DMS153 (cell line): ENCODE measurements around the gene DEXI.

Experiments used
- DNase-seq: peaks from one replicate; lab custom pipeline; 2025; lab: John Stamatoyannopoulos, UW

Gene DEXI

DNA sequence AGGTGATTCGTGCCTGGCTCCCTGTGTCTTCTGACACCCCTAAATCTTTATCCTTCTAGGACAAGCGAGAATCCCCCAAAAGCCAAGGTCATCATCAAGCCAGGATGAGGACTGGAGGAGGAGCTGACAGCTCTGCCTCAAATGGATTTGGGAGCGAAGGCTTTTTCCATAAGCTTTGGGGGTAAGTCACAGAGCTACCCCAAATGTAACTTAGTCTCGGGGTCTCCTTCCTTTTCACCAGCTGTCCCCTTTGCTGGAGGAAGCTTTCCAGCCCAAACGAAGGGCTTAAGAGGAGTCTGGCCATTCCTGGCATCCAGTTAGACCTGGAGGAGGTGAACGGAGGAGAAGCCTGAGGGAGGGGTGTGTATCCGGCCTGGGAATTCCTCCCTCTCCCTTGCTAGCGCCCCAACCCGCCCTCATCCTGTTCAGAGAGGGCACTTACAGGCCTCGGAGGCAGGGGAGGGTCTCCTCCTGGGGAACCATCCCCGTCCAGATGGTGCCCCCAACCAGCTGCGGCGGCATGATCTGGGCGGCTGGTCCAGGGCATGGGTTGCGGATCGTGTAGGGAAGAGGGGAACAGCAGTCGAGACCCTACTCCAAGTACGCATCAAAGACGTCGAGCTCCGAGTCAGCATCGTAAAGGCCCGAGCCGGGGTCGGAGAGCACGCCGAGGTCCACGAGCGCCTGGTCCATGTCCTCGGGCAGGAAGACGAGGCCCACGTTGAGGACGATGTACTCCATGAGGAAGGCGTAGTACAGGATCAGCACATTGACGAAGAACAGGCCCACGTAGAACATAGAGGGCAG, 938 bp downstream of the DEXI start:
- DNase-seq: no peak

DNA sequence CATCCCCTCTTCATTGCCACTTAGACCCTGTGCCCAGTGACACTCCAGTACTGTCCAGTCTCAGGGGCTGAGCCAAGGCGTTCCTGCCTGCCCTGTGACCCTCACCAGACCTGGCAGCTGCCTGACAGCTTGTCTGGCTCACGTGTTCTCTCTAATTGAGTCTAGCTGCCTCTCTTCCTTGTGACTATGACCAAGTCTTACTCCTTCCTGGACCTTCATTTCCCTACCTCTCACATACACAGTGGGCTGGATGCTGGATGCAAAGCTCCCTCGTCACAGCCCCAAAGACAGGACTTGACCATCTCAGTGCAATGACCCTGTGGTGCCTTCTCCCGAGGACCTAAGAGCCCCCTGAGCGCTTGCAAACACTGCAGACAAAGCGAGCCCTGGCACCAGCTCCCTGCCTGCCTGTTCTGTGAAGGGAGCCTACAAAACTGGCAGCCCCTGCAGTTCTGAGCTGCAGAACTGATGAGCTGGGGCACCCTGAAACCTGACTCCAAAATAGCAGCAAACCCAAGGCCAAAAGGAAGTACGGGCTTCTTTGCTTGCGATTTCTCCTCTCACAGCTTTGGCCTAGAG, 1.7 kb downstream of the DEXI start:
- no peak for DNase-seq

DNA sequence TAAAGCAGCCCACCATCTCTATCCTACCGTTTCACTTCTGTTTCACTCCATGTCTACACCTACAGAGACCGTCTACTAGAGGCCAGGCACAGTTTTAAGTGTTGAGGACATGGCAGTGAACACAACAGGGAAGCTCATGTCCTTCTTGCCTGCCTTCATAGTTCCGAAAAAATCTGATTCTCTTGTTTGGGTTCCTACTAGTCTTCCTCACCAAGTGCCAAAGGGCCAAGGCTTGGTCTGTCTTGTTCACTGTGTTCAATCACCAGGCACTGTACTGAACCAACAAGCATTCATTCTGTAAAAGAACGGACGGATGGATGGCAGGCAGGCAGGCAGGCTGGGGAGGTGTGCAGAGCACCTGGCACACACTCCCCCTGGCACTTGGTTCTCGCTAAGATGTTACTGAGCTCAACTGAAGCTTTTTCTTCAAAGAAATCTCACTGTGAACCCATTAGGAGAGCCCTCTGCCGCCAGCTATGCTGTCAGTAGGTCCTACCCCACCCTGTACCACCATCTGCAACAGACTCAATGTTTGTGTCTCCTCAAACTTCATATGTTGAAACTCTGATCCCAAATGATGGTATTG, 2.5 kb downstream of the DEXI start:
- no peak for DNase-seq

DNA sequence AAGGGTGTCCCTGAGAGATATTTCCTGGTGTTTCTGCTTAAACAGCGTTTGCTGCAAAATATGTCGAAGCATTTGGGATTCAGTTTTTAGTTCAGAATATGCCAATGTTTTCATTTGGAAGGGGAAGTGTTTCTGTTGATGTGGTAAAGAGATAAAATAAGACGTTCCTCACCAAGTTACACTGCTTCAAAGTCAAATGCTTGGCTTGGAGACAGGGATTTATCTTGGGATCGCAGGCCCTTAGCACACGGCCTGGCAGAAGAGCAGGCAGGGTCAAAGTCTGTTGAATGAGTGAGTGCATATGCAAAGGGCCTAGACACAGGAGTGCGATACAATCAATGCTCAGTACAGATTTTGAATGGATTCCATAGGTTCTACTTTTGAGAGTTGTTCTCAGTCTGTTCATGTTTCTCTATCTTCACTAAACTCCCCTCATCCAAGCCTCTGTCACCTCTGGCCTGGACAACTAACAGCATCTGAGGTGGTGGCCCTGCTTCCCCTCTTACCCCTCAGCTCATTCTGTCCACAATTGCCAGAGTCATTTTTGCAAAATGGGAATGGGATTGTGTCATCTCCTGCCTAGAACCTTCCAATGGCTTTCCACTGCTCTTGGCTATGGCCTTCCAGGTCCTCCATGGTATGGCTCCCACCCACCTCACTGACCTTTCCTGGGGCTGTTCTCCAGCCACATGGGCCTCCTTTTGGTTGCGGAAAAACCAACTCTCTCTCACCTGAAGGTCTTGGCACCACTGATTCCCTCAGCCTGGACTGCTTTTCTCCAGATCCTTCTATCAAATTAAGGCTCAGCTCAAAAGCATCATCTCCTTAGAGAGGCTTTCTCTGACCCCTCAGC, 3.2 kb downstream of the DEXI start:
- DNase-seq: no peak

DNA sequence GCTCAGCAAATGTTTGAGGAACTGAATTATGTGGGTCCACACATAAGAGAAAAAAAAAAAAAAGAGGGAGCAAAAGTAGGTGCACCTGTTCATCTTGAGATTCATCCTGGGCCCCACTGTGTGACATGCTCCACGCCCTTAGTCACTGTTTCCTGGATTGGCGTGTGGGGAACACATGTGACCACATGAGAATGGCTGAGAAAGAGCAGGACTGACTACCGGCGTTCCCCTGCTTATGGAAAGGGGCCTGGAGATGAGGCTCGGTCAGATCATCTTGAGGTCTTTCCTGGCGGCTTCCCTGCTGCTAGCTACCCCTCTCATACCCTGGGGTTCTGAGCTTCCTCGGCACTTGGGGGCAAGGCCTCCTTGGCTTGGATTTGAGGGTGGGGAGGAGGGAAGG, 3.9 kb downstream of the DEXI start:
- no peak for DNase-seq

DNA sequence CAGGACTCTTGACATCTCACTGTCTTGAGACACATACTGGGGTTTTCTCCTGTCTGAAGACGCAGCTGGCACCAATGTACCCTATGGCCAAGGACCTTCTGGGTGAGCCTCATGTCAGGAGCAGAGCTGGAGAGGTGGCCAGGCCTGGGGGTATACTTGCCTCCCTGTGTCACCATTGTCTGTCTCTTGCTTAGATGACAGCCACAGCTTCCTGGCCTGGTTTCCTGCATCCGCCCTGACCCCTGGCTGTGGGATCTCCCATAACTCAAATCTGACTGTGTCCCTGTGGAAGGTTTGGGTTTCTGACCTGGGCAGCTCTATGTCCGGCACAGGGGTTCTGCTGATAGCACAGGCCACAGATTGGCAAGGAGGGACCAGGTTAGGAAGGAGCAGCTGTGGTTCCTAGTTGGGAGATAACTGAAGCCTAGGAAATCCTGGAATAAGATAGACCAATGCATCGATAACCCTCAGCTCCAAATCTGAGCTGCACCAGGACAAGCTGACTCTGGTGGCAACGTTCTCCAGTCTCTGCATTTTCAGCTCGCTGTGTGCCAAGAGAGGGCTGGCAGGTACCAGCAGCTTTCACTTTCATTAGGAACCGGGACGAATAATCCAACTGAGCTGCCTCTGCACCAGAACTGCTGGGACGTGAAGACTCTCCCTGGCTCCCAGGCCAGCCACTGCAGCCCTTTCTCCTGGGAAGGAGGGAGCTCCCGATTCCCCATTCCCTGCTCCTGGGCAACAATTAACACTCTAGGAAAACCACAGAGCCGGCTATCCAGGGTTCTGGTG, 5.0 kb downstream of the DEXI start:
- no peak for DNase-seq

DNA sequence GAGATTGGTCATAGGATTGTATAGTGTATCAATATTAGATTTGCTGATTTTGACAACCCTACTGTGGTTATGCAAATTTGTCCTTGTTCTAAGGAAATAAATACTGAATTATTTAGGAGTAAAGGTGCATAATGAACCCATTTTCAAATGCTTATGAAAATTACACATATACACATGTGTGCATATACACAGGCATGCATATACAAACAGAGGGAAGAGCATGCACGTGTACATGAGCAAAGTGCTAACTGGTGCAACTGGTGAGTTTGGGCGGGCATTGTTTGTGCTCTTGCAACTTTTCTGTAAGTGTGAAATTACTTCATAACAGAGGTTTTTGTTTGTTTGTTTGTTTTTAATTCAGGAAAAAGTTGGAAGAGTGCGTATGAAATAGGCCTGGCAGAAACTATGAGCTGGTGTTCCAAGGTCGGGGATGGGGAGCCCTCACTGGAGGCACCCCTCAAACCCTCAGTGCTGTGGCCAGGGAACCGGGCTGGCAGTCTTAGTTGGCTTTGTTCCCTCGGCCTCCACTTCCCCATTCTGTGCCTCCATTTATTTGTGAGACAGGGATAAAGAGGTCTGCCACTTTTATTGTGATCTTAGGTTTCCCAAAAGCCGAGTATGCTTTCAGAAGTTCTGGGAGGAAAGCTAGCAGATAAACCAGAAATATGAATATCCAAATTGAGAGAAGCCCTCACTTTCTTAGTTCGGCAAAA, 5.8 kb downstream of the DEXI start:
- DNase-seq: no peak

DNA sequence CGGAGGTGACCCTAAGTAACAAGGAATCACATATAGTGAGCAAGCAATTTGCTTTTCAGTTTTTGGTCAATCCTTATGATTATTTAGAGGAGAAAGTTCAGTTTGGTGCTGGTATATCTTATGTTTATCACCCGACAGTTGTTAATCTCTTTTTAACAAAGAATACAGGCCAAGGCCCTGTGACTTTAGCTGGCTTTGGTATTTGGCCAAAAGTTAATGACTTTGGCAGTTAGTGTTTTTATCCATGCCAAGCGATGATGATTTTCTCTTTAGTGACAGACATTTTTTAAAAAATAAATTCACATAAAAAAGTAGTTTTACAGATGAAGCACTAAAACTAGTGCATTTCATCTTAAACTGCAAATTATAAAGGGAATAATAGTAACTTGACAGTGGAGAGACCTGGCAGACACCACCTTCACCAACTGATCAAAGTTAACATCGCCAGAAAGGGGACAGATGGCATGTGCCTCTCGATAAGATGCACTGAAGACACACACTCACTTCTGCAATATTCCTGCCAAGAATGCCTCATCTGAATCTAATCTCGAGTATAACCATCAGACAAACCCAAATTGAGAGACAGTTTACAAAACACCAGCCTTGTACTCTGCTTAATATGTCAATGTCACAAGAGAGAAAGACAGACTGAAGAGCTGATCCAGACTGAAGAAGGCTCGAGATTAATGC, 6.9 kb downstream of the DEXI start:
- no peak for DNase-seq

DNA sequence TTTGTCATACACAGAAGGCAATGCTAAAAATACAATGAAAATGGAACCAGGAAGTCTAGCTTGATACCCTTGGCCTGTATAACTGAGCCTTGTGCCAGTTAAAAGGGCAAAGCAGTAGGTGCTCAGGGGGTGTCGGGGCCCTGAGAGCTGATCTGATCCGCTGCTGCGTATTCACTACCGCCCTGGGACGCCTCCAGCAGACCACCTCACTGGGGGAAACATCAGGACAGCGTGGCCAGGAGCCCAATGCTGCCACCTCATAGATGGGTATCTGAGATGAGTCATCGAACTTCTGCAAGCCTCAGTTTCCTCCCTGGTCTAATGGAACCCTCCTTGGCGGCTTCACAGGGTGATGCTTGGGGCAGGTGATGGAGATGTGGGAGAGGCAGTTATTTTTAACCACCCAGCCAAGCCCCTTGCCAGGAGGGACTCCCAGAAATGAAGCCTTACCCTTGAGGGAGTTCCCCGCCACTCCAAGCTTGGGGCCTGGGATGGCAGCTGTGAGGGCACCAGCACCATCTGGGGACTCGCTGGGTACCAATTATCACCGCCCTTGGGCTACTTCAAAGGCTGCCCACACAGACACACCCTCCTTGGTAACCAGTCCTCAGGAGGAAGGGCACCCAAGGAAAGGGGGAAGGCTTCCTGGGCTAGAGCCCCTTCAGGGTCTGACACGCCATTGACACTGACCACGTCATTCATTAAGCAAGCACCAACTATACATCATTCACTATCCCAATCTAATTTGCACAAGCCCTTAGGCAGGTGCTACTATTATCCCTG, 7.8 kb downstream of the DEXI start:
- DNase-seq: no peak

DNA sequence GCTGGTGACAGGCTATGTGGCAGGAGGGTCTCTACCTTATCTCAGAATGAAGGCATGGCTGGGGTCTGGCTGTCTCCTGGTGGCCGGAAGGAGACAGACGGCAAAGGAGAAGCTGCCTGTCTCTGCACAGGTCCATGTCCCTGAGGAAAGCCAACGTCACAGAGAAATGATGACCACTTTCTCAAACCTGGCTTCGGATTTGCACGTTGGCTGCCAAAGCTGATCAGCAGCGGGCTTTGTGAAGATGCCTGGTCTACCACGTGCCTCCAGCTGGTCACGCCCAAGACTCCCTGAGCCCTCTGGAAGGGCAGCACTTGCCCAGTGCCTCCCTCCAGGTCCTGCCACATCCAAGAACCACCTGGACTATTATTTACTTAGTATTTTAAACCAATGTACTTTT, 8.4 kb downstream of the DEXI start:
- no peak for DNase-seq

DNA sequence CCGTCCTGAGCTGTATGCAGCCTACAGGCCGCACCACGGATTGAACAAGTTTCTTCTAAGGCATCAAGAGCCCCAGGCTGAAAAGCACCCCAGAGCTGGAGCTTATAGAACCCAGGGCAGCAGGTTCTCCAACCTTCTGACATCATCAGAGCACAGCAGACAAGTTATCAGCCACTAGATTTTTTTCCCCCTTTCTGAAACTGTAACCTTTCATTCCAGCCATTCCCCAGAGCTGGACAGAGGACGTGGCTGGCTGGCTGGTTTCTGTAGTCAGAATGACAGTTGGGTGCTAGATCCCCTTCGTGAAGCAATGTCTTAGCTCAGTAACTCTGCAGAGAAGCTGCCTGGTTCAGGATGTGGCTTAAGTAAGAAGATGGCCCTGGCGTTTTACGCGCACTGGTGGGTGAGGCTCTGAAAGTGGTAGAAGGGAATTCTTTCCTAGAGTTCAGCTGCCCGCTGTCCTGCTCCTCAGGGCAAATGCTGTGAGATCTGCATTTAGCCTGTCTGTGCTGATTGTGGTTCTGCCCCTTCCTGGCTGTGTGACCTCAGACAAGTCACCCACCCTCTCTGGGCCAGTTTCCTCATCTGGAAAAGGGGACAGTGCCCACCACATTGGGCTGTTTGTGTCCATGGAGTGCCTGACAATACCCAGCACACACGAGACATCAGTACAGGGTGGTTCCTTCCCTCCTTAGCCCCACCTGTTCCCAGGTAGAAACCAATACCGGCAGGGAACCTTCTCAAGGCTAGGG, 9.1 kb downstream of the DEXI start:
- no peak for DNase-seq

DNA sequence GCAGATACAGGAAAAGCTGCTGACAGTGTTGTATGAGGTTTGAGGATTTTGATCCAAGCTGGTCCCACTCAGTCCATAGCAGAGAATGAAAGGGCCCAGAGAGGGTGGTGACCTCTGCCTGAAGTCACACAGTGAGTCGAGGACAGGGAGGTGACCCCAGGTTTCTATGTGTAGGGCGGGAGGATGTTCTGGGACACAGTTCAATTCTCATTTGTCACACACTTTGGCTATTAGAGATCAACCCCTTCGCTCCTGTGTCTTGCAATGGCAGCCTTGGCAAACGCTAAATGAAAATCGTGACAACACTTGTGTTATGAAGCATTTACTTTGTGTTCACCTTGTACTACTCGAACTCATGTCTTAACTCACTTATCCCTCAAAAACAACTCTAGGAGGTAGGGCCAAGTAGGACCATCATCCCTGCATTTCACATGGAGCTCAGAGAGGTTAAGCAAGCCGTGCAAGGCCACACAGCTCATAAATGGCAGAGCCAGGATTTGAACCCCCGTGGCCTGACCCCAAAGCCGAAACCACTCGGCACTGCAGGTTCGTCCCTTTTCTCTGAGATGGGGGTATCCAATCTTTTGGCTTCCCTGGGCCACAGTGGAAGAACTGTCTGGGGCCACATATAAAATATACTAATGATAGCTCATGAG, 10.2 kb downstream of the DEXI start:
- DNase-seq: no peak

DNA sequence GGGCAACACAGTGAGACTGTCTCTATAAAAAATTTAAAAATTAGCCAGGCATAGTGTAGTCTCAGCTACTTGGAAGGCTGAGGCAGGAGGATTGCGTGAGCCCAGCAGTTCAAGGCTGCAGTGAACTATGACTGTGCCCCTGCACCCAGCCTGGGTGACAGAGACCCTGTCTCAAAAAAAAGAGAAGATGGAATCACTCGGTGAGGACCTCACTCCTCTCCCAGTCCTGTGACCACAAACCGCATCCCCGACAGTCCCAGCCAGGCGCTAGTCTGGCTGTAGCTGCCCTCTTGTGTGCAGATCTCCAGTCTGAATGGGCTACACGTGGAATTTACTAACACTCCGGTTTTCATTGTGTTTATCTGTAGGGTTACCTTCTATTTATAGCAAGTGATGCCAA, 11.1 kb downstream of the DEXI start:
- no peak for DNase-seq

DNA sequence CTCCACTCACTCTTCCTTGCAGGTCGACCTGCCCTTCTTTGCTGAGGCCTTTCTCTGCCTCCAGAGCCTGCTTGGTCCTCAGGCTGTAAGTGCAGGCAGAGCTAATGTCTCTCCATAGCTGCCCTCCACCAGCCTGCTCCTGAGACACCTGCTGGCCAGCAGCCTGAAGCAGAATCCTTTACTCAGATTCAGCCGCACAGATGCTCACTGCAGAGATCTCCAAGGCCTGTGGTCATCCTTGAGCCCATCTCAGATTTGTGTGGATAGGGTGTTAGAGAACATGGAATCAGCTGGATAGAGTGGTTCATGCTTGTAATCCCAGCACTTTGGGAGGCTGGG, 11.5 kb downstream of the DEXI start:
- no peak for DNase-seq

DNA sequence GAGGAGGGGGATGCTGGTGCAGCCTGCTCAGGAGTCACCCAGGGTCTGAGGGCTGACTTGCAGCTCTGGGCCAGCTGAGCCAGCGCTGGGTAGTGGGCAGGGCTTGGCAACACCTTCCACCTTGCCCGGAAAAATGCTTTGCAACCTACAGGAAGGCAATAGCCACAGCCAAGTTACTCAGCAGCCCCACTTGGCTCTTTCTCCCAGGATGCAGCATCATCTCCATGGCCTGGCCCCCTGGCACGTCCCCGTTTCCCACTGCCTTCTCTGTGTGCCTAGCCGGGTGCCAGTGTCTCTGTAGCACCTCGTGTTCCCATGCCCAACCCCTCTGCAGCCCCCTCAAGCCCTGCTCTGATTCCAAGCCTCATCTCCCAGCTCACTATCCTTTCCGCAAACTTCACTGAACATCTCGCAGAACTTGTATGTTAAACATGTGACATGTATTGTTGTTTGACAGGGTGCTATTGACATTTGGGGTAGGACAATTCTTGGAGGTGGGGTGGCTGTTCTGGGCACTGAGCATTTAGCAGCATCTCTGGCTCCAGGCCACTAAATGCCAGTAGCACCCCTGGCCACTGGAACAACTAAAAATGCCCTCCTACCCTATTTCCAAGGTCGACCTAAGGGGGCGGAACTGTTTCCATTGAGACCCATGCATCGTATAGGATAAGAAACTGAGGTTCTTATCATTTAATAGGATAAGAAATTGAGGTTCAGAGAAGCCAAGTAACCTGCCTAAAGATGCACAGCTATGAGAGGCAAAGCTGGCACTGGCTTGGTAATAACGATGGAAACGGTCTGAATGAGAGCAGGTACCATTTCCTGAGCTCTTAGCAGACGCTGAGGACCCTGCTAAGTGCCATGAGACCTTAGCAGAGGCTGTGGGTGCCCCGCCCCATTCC, 12.2 kb downstream of the DEXI start:
- peak; percentile 12 for DNase-seq

DNA sequence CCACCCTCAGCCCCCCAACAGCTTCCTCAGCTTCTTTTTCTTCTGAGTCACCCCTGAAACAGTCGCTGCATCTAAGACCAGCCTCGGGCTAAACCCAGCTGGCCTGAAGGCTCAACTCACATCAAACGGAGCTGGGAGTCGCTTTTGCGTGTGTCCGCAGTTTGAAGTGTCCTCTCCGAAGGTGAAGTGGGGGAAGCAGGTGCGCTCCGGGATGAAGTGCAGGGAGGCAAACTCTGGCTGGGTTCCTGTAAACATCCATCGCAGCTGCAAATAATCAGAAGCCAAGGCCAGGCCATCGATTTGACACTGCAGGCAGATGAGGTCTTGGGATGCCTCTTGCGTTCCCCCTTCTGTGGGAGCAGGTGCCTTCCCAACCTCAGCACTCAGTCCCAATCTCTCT, 13.2 kb downstream of the DEXI start:
- DNase-seq: peak; percentile 77

DNA sequence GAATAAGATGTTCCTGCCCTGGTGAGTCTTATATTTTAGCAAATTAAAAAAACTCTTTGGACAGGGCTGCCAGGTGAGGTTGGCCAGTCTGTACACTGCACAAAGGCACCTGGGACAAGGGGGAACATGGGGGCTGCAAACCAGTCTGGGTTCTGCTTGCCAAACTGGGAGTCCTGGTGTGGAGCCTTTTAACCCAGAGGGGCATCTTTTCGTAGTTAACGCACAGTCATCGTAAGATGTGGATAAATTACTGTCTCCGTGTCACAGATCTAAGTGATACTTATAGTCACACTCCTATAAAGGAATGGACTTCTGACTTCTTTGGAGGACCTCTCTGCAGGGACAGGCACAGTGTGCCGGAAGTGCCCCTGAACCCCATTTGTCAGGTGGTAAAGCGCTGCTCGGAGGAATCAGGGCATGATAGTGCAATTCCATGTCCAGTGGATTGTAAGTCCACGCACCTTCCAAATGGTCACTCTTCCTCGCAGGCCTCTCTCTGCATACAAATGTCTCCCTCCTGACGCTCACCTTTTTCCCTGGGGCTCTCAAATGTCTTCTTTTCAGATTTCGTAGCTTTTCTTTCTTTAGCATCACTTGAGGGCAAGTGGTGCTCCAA, 14.7 kb downstream of the DEXI start:
- no peak for DNase-seq
